SU-DHL-6 (cell line): Measurements from ENCODE around the gene NOP56.

ENCODE experiments used
- EZH2phosphoT487 ChIP-seq: fragments of 200-600 bp; sonication (generic), shearing (Covaris generic); conservative IDR thresholded peaks from 2 replicates; pipeline ENCODE4 v1.6.1; 2018; ENCODE audit warnings: mild to moderate bottlenecking, antibody characterized with exemption, low read length, moderate library complexity, mixed read lengths
- TF ChIP-seq, protein P1 (sequence below): fragments of 200-600 bp; sonication (generic); IDR thresholded peaks from one replicate; pipeline ENCODE4 v1.5.1; 2017; ENCODE audit warnings: antibody characterized with exemption, mild to moderate bottlenecking, low read length, moderate library complexity; ENCODE audit not compliant: insufficient read depth, poor library complexity, severe bottlenecking

DNA sequence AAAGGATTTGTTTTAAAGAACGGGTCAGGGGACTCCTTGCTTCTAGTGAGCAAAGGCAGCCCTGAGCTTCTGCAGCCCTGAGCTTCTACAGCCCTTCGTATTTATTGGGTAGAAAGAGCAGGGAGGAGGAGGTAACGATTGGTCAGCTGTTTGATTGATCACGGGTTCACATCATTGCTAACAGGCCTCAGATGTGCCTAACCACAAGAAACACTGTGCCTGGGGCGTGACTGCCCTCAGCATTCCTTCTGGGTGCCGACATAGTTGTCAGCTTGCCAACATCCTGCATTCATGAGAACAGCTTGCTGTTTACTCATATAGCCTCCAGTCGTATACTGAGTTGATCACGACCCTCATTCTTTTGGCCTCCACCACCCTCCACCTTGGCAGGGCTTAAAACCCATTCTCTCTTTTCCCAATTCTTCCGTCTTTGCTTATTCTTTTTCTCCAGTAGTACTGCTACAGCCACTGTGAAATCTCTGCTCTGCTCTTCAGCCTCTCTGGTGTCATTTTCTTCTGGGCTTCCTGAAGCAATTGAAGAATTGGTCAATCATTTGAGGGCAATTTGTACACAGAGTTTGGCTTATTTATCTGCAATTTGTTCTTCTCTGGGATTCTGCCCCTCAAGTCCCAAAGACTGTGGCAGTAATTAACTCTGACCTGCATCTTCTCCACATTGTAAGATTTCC lies 25.4 kb upstream of the NOP56 start:
- TF ChIP-seq, protein P1, sequence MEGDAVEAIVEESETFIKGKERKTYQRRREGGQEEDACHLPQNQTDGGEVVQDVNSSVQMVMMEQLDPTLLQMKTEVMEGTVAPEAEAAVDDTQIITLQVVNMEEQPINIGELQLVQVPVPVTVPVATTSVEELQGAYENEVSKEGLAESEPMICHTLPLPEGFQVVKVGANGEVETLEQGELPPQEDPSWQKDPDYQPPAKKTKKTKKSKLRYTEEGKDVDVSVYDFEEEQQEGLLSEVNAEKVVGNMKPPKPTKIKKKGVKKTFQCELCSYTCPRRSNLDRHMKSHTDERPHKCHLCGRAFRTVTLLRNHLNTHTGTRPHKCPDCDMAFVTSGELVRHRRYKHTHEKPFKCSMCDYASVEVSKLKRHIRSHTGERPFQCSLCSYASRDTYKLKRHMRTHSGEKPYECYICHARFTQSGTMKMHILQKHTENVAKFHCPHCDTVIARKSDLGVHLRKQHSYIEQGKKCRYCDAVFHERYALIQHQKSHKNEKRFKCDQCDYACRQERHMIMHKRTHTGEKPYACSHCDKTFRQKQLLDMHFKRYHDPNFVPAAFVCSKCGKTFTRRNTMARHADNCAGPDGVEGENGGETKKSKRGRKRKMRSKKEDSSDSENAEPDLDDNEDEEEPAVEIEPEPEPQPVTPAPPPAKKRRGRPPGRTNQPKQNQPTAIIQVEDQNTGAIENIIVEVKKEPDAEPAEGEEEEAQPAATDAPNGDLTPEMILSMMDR = no peak
- no peak for TF ChIP-seq EZH2phosphoT487
